Measurements from ENCODE around the gene ATP5PB. TPM values are rescaled to one million over a fixed set of nuclear protein-coding genes. Genes with fewer than 3 reads are reported as not detected.

Gene ATP5PB
- total and polyA plus RNA-seq, 8 donors: 56.3 to 138 (median 89.2) TPM

- Histone ChIP-seq H3K4me3 (no peak overlapping the region), H3K4me1 (peaks cover 0 to 7% (median 0%) of the 10 kb centered on the region in 3 donors), H3K27ac (no peak overlapping the region), H3K36me3 (no peaks in the 10 kb centered on the region), H3K27me3 (no peaks in the 10 kb centered on the region), H3K9me3 (no peaks in the 10 kb centered on the region)
- ATAC-seq (peak in 3 of 4 donors; percentile 45 to 82 (median 63)), DNase-seq (peak in 1 of 6 donors; percentile 51), FAIRE-seq (no peak)
- intact Hi-C loops (cut with DNase I): no loop called here
- TF ChIP-seq, protein P1, sequence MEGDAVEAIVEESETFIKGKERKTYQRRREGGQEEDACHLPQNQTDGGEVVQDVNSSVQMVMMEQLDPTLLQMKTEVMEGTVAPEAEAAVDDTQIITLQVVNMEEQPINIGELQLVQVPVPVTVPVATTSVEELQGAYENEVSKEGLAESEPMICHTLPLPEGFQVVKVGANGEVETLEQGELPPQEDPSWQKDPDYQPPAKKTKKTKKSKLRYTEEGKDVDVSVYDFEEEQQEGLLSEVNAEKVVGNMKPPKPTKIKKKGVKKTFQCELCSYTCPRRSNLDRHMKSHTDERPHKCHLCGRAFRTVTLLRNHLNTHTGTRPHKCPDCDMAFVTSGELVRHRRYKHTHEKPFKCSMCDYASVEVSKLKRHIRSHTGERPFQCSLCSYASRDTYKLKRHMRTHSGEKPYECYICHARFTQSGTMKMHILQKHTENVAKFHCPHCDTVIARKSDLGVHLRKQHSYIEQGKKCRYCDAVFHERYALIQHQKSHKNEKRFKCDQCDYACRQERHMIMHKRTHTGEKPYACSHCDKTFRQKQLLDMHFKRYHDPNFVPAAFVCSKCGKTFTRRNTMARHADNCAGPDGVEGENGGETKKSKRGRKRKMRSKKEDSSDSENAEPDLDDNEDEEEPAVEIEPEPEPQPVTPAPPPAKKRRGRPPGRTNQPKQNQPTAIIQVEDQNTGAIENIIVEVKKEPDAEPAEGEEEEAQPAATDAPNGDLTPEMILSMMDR (IDR thresholded peaks at IDR 0.05): no peak
- 65 to 66% methylated on average over 3 of the region's 3 CpGs for WGBS, 2 donors
These were observed 21.7 kb downstream of the ATP5PB start for GRCh38 chr1:111471012-111471411.

- TF ChIP-seq, protein P1 (IDR thresholded peaks at IDR 0.05): no peak
- Histone ChIP-seq H3K36me3 (no peaks in the 10 kb centered on the region), H3K27me3 (no peaks in the 10 kb centered on the region), H3K27ac (no peak overlapping the region), H3K4me1 (peaks cover 0 to 7% (median 0%) of the 10 kb centered on the region in 3 donors), H3K9me3 (no peaks in the 10 kb centered on the region), H3K4me3 (no peak overlapping the region)
- 95 to 98% methylated on average over 3 of the region's 3 CpGs for WGBS, 2 donors
- intact Hi-C loops (cut with DNase I): no loop called here
- FAIRE-seq (no peak), DNase-seq (no peak), ATAC-seq (no peak)
These were observed 22.3 kb downstream of the ATP5PB start for GRCh38 chr1:111471538-111471937.

DNA sequence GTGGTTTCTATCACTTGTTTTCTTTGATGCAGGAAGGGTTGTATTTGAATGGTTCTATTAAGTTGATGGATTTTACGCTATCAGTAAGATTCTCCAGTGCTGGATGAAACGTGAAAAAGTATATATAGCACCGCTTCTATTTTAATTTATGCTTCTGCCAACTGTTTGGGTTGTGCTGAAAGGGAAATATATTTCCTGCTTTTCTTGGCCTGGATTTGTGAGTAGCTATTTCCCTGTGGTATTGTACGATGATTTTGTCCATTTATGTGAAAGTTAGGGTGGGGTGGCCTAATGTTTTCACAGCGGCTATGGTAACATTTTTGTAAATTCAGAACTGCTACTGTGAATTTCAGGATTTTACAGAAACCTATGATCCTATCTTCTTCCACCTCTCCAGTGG is 24.8 kb downstream of the ATP5PB start:
- intact Hi-C loops (cut with DNase I): no loop called here
- WGBS, 2 donors: 84% methylated on average over 5 of the region's 5 CpGs
- peak overlapping the region in 1 of 4 donors; percentile 8 for H3K27ac ChIP-seq
- H3K4me3 ChIP-seq: peak overlapping the region in 1 of 4 donors; percentile 1
- H3K9me3 ChIP-seq: no peaks in the 10 kb centered on the region
- FAIRE-seq (no peak), DNase-seq (no peak), ATAC-seq (no peak)
- no peaks in the 10 kb centered on the region for H3K4me1 ChIP-seq
- H3K27me3 ChIP-seq: no peaks in the 10 kb centered on the region
- TF ChIP-seq, protein P1 (IDR thresholded peaks at IDR 0.05): no peak
- H3K36me3 ChIP-seq: no peaks in the 10 kb centered on the region

GRCh38 chr1:111474521-111474920 is 25.3 kb downstream of the ATP5PB start:
- TF ChIP-seq, protein P1 (IDR thresholded peaks at IDR 0.05): no peak
- Histone ChIP-seq H3K27me3 (no peaks in the 10 kb centered on the region), H3K27ac (peak overlapping the region in 1 of 4 donors; percentile 8), H3K9me3 (no peaks in the 10 kb centered on the region), H3K4me3 (peak overlapping the region in 1 of 4 donors; percentile 1), H3K4me1 (no peaks in the 10 kb centered on the region), H3K36me3 (no peaks in the 10 kb centered on the region)
- 78% methylated on average over 4 of the region's 4 CpGs for WGBS, 2 donors
- ATAC-seq (no peak), DNase-seq (no peak), FAIRE-seq (no peak)
- intact Hi-C loops (cut with DNase I): no loop called here

GRCh38 chr1:111475701-111476100 is 26.4 kb downstream of the ATP5PB start:
- no peak for ATAC-seq
- Histone ChIP-seq H3K4me3 (no peak overlapping the region), H3K27ac (no peak overlapping the region), H3K9me3 (no peaks in the 10 kb centered on the region), H3K27me3 (no peaks in the 10 kb centered on the region), H3K4me1 (no peaks in the 10 kb centered on the region), H3K36me3 (no peaks in the 10 kb centered on the region)
- WGBS, 2 donors: 91 to 94% methylated on average over 5 of the region's 5 CpGs
- intact Hi-C loops (cut with DNase I): no loop called here
- no peak for FAIRE-seq
- TF ChIP-seq, protein P1 (IDR thresholded peaks at IDR 0.05): no peak
- no peak for DNase-seq

Data from pancreas (tissue), 10 donors.